HG03432 (cell line): ENCODE measurements around the gene PARP8.
"Not testable (repeated sequence)": the region's sequence is repeated elsewhere in the genome, so short reads cannot be mapped to it uniquely, and the experiment has no call there.

ENCODE experiments used
- ATAC-seq: cut with Tn5 transposase; IDR thresholded peaks from one replicate; pipeline ENCODE4 v1.9.1; 2021; ENCODE audit warnings: mild to moderate bottlenecking, moderate library complexity; ENCODE audit not compliant: unreplicated experiment

Gene PARP8

GRCh38 chr5:50679554-50679953, 13.1 kb downstream of the PARP8 start:
- ATAC-seq, result not testable (repeated sequence)

DNA sequence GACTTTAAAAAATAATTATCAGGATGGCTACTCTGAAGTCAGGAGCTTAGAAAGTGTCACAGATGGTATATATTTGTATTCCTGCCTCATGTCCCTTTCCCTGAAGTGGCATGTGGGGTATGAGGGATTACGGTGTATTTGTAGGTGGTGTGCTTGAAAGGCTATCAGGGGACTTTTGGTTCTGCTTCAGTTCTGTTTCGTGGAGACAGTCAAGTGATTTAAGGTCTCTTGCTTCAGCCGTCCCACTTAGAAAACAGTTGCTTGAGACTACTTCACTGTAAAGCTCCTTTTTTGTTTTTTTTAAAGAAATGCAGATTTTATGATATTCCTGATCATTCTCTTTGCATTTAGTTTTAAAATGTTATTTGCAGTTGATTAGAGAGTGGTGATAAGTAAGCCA, 18.3 kb downstream of the PARP8 start:
- ATAC-seq, result no peak

- ATAC-seq, result no peak
Observed at GRCh38 chr5:50687548-50687947, 21.1 kb downstream of the PARP8 start.

DNA sequence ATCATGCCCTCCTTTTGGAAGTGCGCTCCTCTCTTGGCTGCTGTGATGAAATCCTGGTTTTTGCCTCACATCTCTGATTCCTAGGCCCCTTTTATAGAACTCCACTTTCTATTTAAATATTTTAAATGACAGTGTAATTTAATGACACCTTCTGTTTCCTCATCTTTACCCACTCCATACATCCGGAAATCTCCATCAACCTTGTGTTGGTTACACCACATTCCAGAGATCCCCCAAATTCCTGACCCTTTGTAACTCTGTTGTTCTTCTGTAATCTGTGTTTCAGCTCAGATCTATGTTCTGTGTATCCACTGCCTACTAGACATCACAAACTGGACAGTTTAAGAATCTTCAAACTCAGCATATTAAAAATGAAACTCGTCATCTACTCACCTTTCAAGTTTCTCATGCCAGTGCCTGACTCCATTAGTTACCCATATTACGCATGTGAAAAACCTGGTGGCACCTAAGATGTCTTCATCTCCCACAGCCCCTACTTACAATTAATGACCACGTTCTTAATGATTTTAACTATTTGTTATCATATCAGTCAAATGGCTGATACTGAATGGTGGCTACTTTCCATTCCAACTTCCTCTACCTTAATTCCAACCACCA, 25.1 kb downstream of the PARP8 start:
- ATAC-seq, result peak; percentile 51

- ATAC-seq, result no peak
Observed at GRCh38 chr5:50694027-50694590, 27.7 kb downstream of the PARP8 start.

DNA sequence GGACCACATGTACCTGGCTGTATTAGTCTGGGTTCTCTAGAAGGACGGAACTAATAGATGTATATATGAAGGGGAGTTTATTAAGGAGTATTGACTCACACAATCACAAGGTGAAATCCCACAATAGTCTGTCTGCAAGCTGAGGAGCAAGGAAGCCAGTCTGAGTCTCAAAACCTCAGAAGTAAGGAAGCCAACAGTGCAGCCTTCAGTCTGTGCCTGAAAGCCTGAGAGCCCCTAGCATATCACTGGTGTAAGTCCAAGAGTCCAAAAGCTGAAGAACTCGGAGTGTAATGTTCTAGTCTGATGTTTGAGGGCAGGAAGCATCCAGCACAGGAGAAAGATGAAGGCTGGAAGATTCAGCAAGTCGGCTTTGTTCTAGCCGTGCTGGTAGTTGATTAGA, 28.2 kb downstream of the PARP8 start:
- ATAC-seq, result not testable (repeated sequence)

GRCh38 chr5:50697739-50698138, 31.3 kb downstream of the PARP8 start:
- ATAC-seq, result peak; percentile 86

GRCh38 chr5:50699737-50700136, 33.3 kb downstream of the PARP8 start:
- no peak for ATAC-seq

DNA sequence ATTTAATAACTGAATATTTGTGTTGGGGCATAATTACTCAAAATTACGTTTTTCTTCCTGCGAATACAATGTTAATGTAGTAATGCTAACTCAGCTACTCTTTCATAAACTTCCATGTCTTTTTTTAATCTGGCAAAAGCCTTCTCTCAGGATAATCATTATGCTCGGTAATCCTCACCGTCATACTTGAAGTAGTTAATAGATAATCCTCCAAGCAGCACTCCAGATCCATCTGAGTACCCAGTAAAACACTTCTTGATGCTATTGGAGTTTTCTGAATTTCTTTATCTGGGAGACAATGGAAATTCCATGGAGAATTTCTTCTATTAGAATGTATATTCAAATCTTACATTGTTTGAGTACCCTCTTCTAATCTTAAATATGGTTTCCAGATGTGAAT, 34.3 kb downstream of the PARP8 start:
- ATAC-seq, result no peak

DNA sequence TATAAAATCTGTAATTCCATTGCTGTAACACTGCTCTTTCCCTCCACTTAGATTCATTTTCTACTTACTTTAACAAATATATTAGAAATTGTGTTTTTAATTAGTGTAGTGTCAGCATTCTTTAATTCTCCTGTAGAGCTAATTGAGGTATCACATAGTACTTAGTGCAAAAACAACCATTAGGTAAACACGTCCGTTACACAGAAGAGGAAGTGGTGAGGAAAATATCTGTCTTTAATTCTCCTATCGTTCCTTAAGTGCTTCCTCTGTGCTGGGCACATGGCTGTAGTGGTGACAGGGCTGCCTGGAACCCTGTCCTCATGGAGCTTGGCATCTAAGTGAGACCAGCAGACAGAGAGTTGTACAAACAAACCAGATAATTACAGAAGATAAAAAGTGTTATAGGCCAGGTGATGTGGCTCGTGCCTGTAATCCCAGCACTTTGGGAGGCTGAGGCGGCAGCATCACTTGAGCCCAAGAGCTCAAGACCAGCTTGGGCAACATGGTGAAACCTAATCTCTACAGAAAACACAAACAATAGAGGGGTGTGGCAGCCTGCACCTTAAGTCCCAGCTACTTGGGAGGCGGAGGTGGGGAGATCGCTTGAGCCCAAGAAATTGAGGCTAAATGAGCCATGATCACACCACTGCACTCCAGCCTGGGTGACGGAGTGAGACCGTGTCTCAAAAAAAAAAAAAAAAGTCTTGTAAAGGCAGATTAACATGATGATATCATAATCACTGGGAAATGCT, 36.4 kb downstream of the PARP8 start:
- no peak for ATAC-seq

DNA sequence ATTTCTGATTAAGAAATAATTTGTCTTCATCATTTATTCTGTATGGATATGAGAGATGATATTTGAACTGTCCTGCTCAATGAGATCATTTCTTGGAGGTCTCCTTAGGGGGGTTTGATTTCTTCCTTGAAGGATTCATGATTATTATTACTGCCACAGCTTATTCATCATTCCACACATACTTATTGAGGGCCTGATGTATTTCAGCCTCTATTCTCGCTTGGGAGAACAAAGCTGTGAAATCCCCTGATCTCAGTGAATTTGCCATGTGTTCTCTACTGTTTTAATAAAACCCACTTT, 36.9 kb downstream of the PARP8 start:
- no peak for ATAC-seq

DNA sequence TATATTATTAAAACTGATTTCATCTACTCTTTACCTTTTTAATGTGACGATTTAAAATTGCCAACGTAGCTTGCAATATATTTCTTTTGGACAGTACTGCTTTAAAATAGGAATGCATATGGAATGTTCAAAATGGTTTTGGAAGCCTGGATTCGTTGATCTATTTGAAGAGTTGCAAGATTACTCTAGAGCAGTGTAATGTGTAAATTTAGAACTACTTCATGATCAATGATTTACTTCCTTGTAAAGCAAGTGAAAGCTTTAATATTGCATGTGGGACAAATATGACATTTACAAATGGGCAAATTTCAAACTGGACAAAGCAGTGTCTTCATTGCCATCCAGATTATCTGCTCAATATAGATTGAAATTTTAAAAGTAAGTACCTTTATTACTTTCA, 38.3 kb downstream of the PARP8 start:
- peak; percentile 38 for ATAC-seq

- ATAC-seq, result no peak
Observed at GRCh38 chr5:50709471-50709870, 43.0 kb downstream of the PARP8 start.

DNA sequence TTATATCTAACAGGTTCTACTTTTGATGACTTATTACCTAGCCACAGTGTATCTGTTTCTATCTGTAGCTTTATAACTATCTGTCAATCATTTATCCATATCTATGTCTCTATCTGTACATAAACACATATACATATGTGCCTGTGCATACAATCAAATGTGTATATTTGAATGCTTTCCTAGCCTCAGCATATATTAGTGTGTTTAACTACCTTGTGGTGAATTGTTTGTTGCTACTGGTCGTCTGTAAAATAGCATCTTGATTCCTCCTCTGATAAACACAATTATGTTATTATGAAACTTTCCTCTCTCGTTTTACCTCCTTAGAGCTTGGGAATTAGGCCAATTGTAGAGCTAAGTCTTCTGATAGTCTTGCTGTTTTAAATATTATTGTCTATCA, 44.4 kb downstream of the PARP8 start:
- ATAC-seq, result peak; percentile 9

- ATAC-seq, result peak; percentile 95
Observed at GRCh38 chr5:50711280-50711679, 44.8 kb downstream of the PARP8 start.

DNA sequence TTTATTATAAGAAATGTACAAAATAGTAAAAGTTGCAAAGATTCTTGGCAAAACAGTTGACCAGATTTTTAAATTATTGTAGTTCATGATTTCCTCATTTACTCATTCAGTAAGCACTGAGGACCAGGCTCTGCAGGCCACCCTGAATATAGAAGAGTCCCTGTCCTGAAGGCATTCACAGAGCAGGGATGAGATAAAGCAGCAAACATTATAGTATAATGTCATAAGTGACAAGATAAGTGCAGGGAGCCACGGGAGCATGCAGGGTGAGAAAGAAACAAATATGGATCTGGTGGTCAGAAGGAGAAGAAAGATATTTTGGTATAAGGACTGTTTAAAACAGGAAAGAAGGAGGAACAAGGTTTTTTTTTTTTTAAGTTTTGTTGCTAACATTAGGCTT, 46.0 kb downstream of the PARP8 start:
- no peak for ATAC-seq

GRCh38 chr5:50715001-50715400, 48.6 kb downstream of the PARP8 start:
- ATAC-seq, result no peak

- ATAC-seq, result no peak
Observed at GRCh38 chr5:50716134-50716533, 49.7 kb downstream of the PARP8 start.

GRCh38 chr5:50717651-50718050, 51.2 kb downstream of the PARP8 start:
- ATAC-seq, result peak; percentile 73

DNA sequence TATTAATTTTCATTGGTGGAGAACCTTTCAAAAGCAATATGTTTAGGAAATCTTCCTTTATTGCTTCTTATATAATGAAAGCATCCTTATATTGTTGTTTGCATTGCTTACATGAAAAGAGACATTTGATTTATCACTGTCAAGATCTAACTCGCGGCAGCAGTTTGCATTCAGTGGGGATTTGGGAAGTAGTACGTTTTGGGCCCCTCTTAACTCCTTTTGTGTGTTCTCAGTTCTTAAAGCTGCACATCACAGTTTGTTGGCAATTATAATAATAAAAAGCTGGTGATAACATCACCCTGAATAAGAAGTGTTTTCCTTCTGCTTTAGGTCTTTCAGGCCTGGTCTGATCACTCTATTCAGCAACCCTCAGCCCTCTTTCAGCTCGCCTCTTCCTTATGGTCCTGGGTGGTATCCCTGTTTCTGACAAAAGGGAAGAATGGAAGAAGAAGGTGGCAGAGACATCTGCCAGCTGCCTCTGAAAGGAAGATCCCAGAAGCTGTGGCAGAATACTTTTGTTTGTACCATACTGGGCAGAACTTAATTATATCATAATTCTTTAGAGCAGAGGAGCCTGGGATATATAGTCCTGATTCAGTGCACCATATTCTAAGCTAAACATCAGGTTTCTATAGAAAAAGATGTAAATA, 53.7 kb downstream of the PARP8 start:
- ATAC-seq, result no peak

- ATAC-seq, result no peak
Observed at GRCh38 chr5:50722223-50722622, 55.8 kb downstream of the PARP8 start.

DNA sequence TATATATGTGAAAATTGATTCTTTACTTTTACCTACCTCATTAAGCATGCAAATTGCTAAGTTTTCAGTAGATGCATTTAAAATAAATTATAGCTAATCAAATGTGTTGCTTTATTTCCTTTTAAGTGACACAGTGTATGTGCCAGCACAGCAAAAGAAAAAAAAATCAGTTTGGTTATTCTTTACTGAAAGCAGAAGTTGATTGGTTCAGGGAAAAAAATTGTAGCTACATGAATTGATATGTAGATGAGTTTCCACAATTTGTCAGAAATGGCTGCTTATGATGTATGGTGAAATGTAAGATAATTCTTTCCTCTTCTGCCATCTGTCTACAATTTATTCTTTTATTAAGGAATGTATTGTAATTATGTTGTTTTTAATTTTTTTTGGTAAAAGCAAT, 57.8 kb downstream of the PARP8 start:
- ATAC-seq, result no peak
